ENCODE results near the gene ZNF662.

ZNF662 gene

DNA sequence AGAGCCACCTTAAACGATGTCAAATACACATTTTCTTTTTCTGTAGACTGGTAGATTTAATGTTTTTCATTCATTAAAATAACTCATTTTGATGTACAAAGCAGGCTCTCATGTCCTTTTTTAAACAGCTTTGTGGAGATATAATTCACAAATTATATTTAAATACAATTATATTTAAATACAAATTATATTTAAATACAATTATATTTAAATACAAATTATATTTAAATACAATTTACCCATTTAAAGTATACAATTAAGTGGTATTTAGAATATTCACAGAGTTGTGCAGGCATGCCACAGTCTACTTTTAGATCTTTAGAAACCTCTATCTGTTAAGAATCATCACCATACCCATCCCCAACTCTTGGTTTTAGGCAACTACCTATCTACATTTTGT lies 36.8 kb downstream of the ZNF662 start:
- DNase-seq (ENCODE audit: low read depth, low spot score) = no peak
- in situ Hi-C loops (cut with HindIII; ENCODE audit: low sequenced_read_pairs) = no loop called here
- TF ChIP-seq, protein P1, sequence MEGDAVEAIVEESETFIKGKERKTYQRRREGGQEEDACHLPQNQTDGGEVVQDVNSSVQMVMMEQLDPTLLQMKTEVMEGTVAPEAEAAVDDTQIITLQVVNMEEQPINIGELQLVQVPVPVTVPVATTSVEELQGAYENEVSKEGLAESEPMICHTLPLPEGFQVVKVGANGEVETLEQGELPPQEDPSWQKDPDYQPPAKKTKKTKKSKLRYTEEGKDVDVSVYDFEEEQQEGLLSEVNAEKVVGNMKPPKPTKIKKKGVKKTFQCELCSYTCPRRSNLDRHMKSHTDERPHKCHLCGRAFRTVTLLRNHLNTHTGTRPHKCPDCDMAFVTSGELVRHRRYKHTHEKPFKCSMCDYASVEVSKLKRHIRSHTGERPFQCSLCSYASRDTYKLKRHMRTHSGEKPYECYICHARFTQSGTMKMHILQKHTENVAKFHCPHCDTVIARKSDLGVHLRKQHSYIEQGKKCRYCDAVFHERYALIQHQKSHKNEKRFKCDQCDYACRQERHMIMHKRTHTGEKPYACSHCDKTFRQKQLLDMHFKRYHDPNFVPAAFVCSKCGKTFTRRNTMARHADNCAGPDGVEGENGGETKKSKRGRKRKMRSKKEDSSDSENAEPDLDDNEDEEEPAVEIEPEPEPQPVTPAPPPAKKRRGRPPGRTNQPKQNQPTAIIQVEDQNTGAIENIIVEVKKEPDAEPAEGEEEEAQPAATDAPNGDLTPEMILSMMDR (IDR thresholded peaks at IDR 0.05; ENCODE audit: low read depth, low read length) = no peak
- no peak overlapping the region for H3K4me3 ChIP-seq (ENCODE audit: low read depth, low read length)

DNA sequence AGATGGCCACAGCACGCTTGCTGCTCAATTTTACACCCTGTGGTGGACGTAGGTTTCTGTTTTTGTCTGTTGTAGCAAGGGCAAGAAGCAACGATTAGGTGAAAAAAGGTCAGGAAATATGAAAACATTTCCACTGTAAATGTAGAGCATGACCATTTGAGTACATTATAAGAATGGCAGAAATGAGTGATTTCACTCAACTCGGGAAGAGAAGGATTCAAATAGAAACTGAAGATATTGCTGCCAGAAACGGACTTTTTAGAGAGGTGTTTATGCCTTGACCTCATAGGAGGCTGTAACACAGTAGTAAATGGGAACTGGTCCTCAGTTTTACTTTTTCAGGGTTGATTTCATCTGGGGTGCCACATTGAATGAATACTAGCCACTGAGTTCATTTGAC lies 40.1 kb downstream of the ZNF662 start:
- in situ Hi-C loops (cut with HindIII; ENCODE audit: low sequenced_read_pairs) = no loop called here
- no peak for DNase-seq (ENCODE audit: low read depth, low spot score)

DNA sequence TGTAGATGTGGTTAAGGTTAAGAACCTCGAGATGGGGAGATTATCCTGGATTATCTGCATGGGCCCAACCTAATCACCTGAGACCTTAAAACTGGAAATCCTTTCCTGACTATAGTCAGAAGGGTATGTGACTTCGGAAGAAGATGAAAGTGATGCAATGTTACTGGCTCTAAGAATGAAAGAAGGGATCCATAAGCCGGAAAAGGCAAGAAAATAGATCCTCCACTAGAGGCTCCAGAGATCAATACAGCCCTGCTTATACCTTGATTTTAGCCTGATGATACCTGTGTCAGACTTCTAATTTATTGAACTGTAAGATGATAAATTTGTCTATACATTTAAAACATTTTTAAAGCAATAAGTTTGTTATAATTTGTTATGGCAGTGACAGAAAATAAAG lies 51.6 kb downstream of the ZNF662 start:
- TF ChIP-seq, protein P1 (IDR thresholded peaks at IDR 0.05; ENCODE audit: low read depth, low read length) = peak; percentile 23
- in situ Hi-C loops (cut with HindIII; ENCODE audit: low sequenced_read_pairs) = no loop called here
- no peak for DNase-seq (ENCODE audit: low read depth, low spot score)

More for the DNA sequence above, 40.1 kb downstream of the ZNF662 start:
- H3K4me3 ChIP-seq (ENCODE audit: low read depth, low read length) = no peak overlapping the region
- TF ChIP-seq, protein P1 (IDR thresholded peaks at IDR 0.05; ENCODE audit: low read depth, low read length) = no peak

DNA sequence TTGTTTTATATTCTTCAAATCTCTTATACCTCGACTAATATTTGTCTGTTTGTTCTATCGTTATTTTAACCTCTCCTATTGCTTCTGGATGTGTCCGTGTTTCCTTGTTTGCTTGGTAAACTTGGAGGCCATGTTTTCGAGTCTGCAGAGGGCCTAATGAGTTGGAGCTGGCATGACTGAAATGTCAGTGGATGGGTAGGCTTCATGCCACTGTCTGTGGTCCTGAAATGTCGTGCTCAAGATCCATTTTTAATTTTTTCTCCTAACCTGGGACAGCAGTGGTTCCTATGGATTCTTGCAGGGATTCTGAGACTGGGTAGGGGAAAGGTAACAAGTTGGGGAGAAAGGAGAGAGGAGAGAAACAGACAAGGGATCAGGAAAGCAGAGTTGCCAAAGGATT lies 54.3 kb downstream of the ZNF662 start:
- peak; percentile 5 for DNase-seq (ENCODE audit: low read depth, low spot score)
- no peak overlapping the region for H3K4me3 ChIP-seq (ENCODE audit: low read depth, low read length)
- TF ChIP-seq, protein P1 (IDR thresholded peaks at IDR 0.05; ENCODE audit: low read depth, low read length) = no peak
- in situ Hi-C loops (cut with HindIII; ENCODE audit: low sequenced_read_pairs) = no loop called here

More for the DNA sequence above, 51.6 kb downstream of the ZNF662 start:
- H3K4me3 ChIP-seq (ENCODE audit: low read depth, low read length) = no peak overlapping the region

DNA sequence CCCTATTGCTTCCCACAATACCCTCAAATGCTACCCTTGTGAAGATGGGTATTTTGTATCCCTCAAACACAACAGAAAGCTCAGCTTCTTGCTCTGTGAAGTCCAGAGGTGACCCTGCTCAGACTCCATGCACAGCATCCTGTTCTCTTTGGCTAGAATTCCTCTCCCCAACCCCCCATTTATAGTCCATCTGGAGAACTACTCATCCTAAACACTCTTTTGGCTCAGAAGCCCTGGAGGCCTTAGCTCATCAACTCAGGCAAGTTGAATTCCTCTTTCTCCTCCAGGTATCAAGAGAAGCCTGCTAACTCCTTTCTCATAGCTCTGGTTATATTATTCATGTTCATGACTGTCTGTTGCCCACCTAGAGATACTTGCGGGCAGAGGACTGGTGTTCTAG lies 54.8 kb downstream of the ZNF662 start:
- in situ Hi-C loops (cut with HindIII; ENCODE audit: low sequenced_read_pairs) = no loop called here
- TF ChIP-seq, protein P1 (IDR thresholded peaks at IDR 0.05; ENCODE audit: low read depth, low read length) = no peak
- H3K4me3 ChIP-seq (ENCODE audit: low read depth, low read length) = no peak overlapping the region
- no peak for DNase-seq (ENCODE audit: low read depth, low spot score)

DNA sequence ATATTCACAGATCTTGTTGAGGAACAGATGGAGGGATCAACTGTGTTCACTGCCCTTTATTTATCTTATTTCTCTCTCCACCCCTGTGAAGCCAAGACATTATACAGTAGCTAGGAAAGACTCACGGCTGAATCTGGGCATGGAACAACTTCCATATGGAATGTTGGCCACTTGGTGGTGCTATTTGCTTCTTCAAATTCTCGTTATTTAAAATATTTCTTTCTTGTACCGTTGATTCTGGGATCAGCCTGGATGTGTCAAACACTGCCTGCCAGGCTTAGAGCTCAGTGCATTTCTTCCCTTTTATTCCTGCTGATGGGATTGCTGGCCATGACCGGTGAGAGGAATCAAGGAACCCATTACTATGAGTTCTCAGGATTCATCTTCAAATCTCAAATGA lies 55.7 kb downstream of the ZNF662 start:
- DNase-seq (ENCODE audit: low read depth, low spot score) = peak; percentile 51
- TF ChIP-seq, protein P1 (IDR thresholded peaks at IDR 0.05; ENCODE audit: low read depth, low read length) = peak; percentile 52
- H3K4me3 ChIP-seq (ENCODE audit: low read depth, low read length) = no peak overlapping the region
- in situ Hi-C loops (cut with HindIII; ENCODE audit: low sequenced_read_pairs) = no loop called here

DNA sequence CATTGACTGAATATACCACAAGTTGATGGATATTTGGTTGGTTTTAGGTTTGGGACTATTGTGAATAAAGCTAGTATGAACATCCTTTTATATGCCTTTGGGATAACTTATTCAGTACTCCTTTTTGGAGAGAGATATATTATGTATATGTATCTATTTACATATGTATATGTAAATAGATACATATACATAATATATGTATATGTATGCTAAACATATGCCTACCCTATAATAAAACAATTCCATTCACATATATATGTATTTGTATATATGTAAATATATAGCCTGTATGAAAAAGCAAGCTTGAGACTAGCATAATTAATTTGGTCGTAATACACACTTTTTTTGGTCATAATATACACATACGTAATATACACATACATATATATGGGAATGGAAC lies 57.3 kb downstream of the ZNF662 start:
- DNase-seq (ENCODE audit: low read depth, low spot score) = no peak
- TF ChIP-seq, protein P1 (IDR thresholded peaks at IDR 0.05; ENCODE audit: low read depth, low read length) = no peak
- H3K4me3 ChIP-seq (ENCODE audit: low read depth, low read length) = no peak overlapping the region
- in situ Hi-C loops (cut with HindIII; ENCODE audit: low sequenced_read_pairs) = no loop called here

All from astrocyte of the spinal cord (primary cell).